Measurements from ENCODE around the gene TRIM43B.
"Not testable (repeated sequence)": the region's sequence is repeated elsewhere in the genome, so short reads cannot be mapped to it uniquely, and the experiment has no call there.

The TRIM43B gene

DNA sequence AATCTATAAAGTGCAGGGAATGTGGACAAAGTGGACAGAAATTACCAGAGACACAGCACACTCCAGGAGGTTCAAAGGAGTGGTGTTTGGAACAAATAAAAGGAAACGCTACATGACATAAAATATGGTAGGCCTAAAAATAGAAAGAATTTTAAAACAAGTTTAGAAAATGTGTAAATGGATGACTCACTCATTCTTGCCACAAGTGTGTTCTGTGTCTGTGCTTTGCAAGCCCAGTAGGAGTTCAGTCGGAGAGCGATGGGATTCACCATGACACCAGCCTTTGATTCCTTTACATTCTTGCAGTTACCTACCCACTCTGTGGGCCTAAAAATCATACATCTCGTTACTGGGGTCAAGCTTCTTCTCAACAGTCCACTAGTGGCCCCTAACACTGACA, 51.2 kb downstream of the TRIM43B start:
- not testable (repeated sequence) for DNase-seq

DNA sequence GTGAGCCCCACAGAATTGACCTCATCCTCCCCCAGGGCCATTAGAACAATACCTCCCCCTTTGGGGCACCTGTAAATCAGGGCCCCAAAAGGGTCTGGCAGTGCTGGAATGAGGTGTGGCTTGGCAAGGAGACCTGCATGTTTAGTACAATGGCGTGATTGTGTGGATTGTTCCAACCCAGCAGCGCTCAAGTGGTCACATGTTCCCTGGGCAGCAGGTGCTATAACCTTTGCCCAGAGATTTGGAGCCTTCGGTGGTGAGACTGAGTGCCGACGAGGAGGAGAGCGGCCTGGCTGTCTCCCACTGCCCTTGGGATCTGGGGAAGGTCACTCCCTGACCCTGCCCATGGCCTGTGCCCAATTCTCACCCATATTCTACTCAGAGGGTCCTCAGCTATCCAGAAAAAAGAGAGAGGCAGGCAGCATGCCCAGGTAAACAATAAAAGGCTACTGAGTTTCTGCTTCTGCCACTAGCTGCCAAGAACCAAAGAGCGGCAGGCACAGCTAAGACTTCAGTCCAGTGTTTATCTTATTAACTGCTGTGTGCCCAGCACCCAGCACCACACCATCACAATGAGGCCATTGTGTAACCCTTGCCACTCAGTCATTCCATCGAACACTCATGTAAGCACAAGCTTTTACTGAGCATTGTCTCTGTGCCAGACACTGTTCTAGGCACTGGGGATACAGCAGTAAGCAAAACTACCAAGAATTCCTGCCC, 54.6 kb downstream of the TRIM43B start:
- not testable (repeated sequence) for DNase-seq

DNA sequence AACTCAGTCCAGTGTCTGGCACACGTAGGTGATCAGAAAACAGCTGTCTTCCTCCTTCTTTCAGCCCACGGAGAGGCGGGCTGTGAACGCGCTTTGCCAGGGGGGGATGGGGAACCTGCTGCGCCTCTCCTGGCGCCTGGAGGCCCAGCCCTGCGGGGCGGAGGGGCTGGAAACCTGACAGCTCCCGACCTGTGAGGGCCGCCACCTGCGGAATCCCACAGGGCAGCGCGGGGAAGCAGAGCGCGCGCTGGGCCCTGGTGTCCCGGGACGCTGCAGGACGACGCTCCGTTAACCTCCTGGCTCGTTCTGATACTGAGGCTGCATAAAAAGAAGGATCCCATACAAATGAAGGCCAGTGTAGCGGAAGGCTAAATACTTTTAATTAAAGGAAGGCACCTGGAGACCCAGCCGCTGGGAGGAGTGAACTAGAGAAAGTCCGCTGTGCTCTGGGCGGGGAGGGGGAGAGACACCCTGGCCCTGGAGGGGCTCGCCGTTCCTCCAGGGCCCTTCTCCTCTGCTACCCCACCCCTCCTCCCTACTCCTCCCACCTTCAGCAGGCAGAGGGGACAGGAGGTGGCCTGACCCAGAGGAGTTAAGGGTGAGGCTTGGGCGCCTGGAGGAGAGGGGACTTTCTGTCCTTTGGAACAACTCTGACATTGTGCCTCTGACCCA, 57.2 kb downstream of the TRIM43B start:
- not testable (repeated sequence) for DNase-seq

Data from hematopoietic multipotent progenitor cell treated with erythropoietin and hydrocortisone succinate and interleukin-3 and kit ligand, for 4 days (in vitro differentiated cells).